Gastrocnemius medialis (tissue), 4 donors: Measurements from ENCODE around the gene SPCS2.
A peak's percentile ranks its signal among the peaks of the same experiment; 100 is the strongest.

Source experiments
- CTCF ChIP-seq, 5 experiments: fragments of 450-650 bp in 3 of 5; fragments of 200-600 bp in 2 of 5; sonication (generic) in 2 of 5; IDR thresholded peaks in 4 of 5; conservative IDR thresholded peaks in 1 of 5; 1 replicate in 4 of 5; 2 replicates in 1 of 5; pipeline ENCODE4 v1.5.1; 2016 to 2019; ENCODE audit warnings: antibody characterized with exemption in 5 of 5, mild to moderate bottlenecking in 3 of 5, moderate library complexity in 3 of 5
- POLR2A ChIP-seq, 2 donors: fragments of 450-650 bp; IDR thresholded peaks; one replicate each; pipeline ENCODE4 v1.6.1; 2017; ENCODE audit warnings: antibody characterized with exemption in 2 of 2, mild to moderate bottlenecking in 2 of 2, moderate library complexity in 2 of 2

- TF ChIP-seq CTCF (IDR thresholded peaks at IDR 0.05 in 4 of 5, conservative IDR thresholded peaks at IDR 0.05 in 1 of 5) (peak in 1 of 5 experiments; percentile 16), POLR2A (IDR thresholded peaks at IDR 0.05) (no peak)
These were observed 65.1 kb downstream of the SPCS2 start for GRCh38 chr11:75014129-75014528.
